Endothelial cell of umbilical vein (primary cell): Measurements from ENCODE around the gene TMEM121B. TPM values are rescaled to one million over a fixed set of nuclear protein-coding genes. Genes with fewer than 3 reads are reported as not detected.

Source experiments
- BruUV-seq: library from RNA; stranded (reverse); fragments of 400-500 nt; replicated peaks from 2 replicates; lab custom pipeline; 2021; lab: Mats Ljungman, UMichigan
- CTCF ChIA-PET: fragments of 300-600, 350-600 bp; sonication (Branson Sonifier 250); formaldehyde crosslinking; loops from one replicate; lab custom pipeline; 2021; ENCODE audit warnings: antibody characterized with exemption, inconsistent platforms; lab: Charles Lee
- POLR2A ChIA-PET: fragments of 300-600, 350-600 bp; sonication (Branson Sonifier 250); formaldehyde crosslinking; loops from one replicate; lab custom pipeline; 2021; ENCODE audit warnings: antibody characterized with exemption, inconsistent platforms; lab: Charles Lee
- DNase-seq: peaks from one replicate; pipeline ENCODE4 v3.0.0-alpha.2; 2011; ENCODE audit warnings: low read depth, low spot score
- FAIRE-seq: peaks from 2 replicates; lab custom pipeline; 2011; peaks lifted over from hg19 to GRCh38; lab: Jason Lieb, UNC
- H2AFZ ChIP-seq: 2 replicates; pipeline ENCODE4 v1.6.0; 2012; ENCODE audit warnings: low read depth, low read length, control low read depth, inconsistent platforms
- H3K27ac ChIP-seq: 2 replicates; pipeline ENCODE4 v1.5.1; 2011; ENCODE audit warnings: low read depth, mild to moderate bottlenecking, control low read depth, low read length, moderate library complexity; ENCODE audit not compliant: insufficient read depth
- H3K27me3 ChIP-seq, 2 experiments: 2 replicates each; pipeline versions ENCODE4 v1.6.0 to v1.6.1; 2011; ENCODE audit warnings: low read length in 2 of 2, mixed read lengths in 1 of 2; ENCODE audit not compliant: control insufficient read depth in 2 of 2, insufficient read depth in 2 of 2
- H3K36me3 ChIP-seq, 2 experiments: 2 replicates in 1 of 2; 3 replicates in 1 of 2; pipeline ENCODE4 v1.5.1; 2011; ENCODE audit warnings: low read length in 2 of 2, mild to moderate bottlenecking in 1 of 2, moderate library complexity in 1 of 2; ENCODE audit not compliant: control insufficient read depth in 2 of 2, insufficient read depth in 2 of 2; ENCODE audit errors: extremely low read depth in 1 of 2
- H3K4me1 ChIP-seq: 3 replicates; pipeline ENCODE4 v1.5.1; 2011; ENCODE audit warnings: mild to moderate bottlenecking, low read length; ENCODE audit not compliant: control insufficient read depth, insufficient read depth; ENCODE audit errors: extremely low read depth
- H3K4me2 ChIP-seq: 2 replicates; pipeline ENCODE4 v1.6.1; 2011; ENCODE audit warnings: low read length, control low read depth, mixed read lengths; ENCODE audit not compliant: insufficient read depth
- H3K4me3 ChIP-seq, 3 experiments: fragments of 200-600 bp in 1 of 3; sonication (generic), shearing (Covaris generic) in 1 of 3; replicated peaks in 1 of 3; 2 replicates each; pipeline ENCODE4 v1.5.1; 2011 to 2016; ENCODE audit warnings: control low read depth in 3 of 3, low read length in 3 of 3, mild to moderate bottlenecking in 2 of 3, inconsistent platforms in 1 of 3, low read depth in 1 of 3, moderate library complexity in 1 of 3; ENCODE audit not compliant: insufficient read depth in 1 of 3
- H3K79me2 ChIP-seq: 2 replicates; pipeline ENCODE4 v1.6.0; 2012; ENCODE audit warnings: low read length, inconsistent platforms; ENCODE audit not compliant: control insufficient read depth, insufficient read depth
- H3K9ac ChIP-seq: replicated peaks from 2 replicates; pipeline ENCODE3; 2011; ENCODE audit warnings: low read length, control low read depth; ENCODE audit not compliant: insufficient read depth; ENCODE audit errors: extremely low read depth
- H3K9me1 ChIP-seq: replicated peaks from 3 replicates; pipeline ENCODE4 v1.6.0; 2011; ENCODE audit warnings: mild to moderate bottlenecking, low read length; ENCODE audit not compliant: control insufficient read depth, insufficient read depth; ENCODE audit errors: extremely low read depth
- H3K9me3 ChIP-seq: replicated peaks from 2 replicates; pipeline ENCODE4 v1.5.1; 2012; ENCODE audit warnings: low read length, inconsistent platforms; ENCODE audit not compliant: control insufficient read depth, insufficient read depth
- H4K20me1 ChIP-seq: replicated peaks from 2 replicates; pipeline ENCODE3; 2011; ENCODE audit warnings: mild to moderate bottlenecking, low read length; ENCODE audit not compliant: control insufficient read depth, insufficient read depth; ENCODE audit errors: extremely low read depth
- CTCF ChIP-seq, 2 donors: IDR thresholded peaks; 1 replicate in 1 of 2; 2 replicates in 1 of 2; pipeline ENCODE4 v1.5.1; 2011; ENCODE audit warnings: low read length in 2 of 2, mild to moderate bottlenecking in 2 of 2, moderate library complexity in 2 of 2, control low read depth in 1 of 2, inconsistent platforms in 1 of 2, low read depth in 1 of 2; ENCODE audit not compliant: insufficient read depth in 1 of 2; ENCODE audit errors: extremely low read depth in 1 of 2
- EZH2 ChIP-seq: IDR thresholded peaks from 2 replicates; pipeline ENCODE4 v1.6.1; 2012; ENCODE audit warnings: borderline replicate concordance, low read depth, mild to moderate bottlenecking, moderate library complexity, low read length, inconsistent platforms; ENCODE audit not compliant: severe bottlenecking
- FOS ChIP-seq: IDR thresholded peaks from 2 replicates; pipeline ENCODE4 v1.6.1; 2011; ENCODE audit warnings: mild to moderate bottlenecking, low read length, moderate library complexity, borderline replicate concordance; ENCODE audit not compliant: insufficient read depth
- GATA2 ChIP-seq: IDR thresholded peaks from 2 replicates; pipeline ENCODE4 v1.7.0; 2011; ENCODE audit warnings: low read depth, mild to moderate bottlenecking, moderate library complexity, mixed read lengths, low read length; ENCODE audit not compliant: insufficient read length, insufficient read depth
- JUN ChIP-seq: IDR thresholded peaks from 2 replicates; pipeline ENCODE4 v1.6.1; 2011; ENCODE audit warnings: borderline replicate concordance, low read depth; ENCODE audit not compliant: insufficient read length, insufficient read depth
- MAX ChIP-seq: IDR thresholded peaks from 2 replicates; pipeline ENCODE4 v1.6.1; 2011; ENCODE audit not compliant: insufficient read depth, insufficient read length
- MYC ChIP-seq: IDR thresholded peaks from one replicate; pipeline ENCODE4 v1.6.1; 2011; ENCODE audit warnings: mild to moderate bottlenecking, low read depth, low read length
- POLR2A ChIP-seq: IDR thresholded peaks from 2 replicates; pipeline ENCODE4 v1.6.1; 2012; ENCODE audit warnings: low read depth, mild to moderate bottlenecking, control low read depth, low read length
- POLR2AphosphoS5 ChIP-seq: IDR thresholded peaks from 2 replicates; pipeline ENCODE4 v1.6.1; 2012; ENCODE audit warnings: low read depth, mild to moderate bottlenecking, control low read depth, low read length, moderate library complexity; ENCODE audit not compliant: insufficient read depth
- dilution Hi-C: fragments of 300-500 bp; cut with MboI; formaldehyde crosslinking; loops from one replicate; pipeline ENCODE4 v1.15.0; 2019; ENCODE audit warnings: low sequenced_read_pairs; ENCODE audit not compliant: extremely low pct_ligation_motif_present
- intact Hi-C: fragments of 100-400 bp; cut with micrococcal nuclease; formaldehyde crosslinking; loops from one replicate; pipeline ENCODE4 v1.10.0; 2022
- polyA plus RNA-seq, 4 experiments: library from polyadenylated mRNA; depleted of rRNA in 3 of 4; stranded (reverse) in 3 of 4; unstranded in 1 of 4; fragments of >200 nt; gene quantifications; 2 replicates each; pipeline versions ENCODE4 v1.2.1 to v1.2.3, GENCODE V29; 2011 to 2012; ENCODE audit warnings: missing spikeins in 1 of 4
- total RNA-seq: library from RNA; stranded (reverse); gene quantifications from 2 replicates; pipeline ENCODE4 v1.2.3, GENCODE V29; 2021

The TMEM121B gene
- total and polyA plus RNA-seq, 2 donors (not counting 3 experiments of a cell fraction or from before 2014, with no cell fraction given), result 0.18 to 0.33 TPM

GRCh38 chr22:17143826-17144225, 22.7 kb upstream of the TMEM121B start:
- dilution Hi-C loops (no loop called here), intact Hi-C loops (no loop called here)
- H3K27ac ChIP-seq, result no peak overlapping the region
- H3K9me3 ChIP-seq, result no peaks in the 10 kb centered on the region
- no TSS peak for BruUV-seq
- H3K27me3 ChIP-seq, result no peaks in the 10 kb centered on the region
- no peak overlapping the region for H3K9ac ChIP-seq
- no peaks in the 10 kb centered on the region for H3K79me2 ChIP-seq
- H4K20me1 ChIP-seq, result no peaks in the 10 kb centered on the region
- DNase-seq, result no peak
- no peak overlapping the region for H3K4me2 ChIP-seq
- no peak overlapping the region for H3K4me3 ChIP-seq
- TF ChIP-seq MYC (no peak), FOS (no peak), GATA2 (no peak), JUN (no peak), POLR2AphosphoS5 (no peak), MAX (no peak), POLR2A (no peak), CTCF (IDR thresholded peaks at IDR 0.05; ENCODE audit: extremely low read depth in 1 of 2, insufficient read depth in 1 of 2, low read depth in 1 of 2, low read length in 2 of 2) (no peak), EZH2 (no peak)
- peaks cover 0 to 20% of the 10 kb centered on the region in 2 experiments for H3K36me3 ChIP-seq
- POLR2A ChIA-PET, result no interaction called here
- H2AFZ ChIP-seq, result no peak overlapping the region
- CTCF ChIA-PET, result interaction anchor here (0.8 to 1.5 kb wide), 2 partner anchors 21 to 28 kb away, joined by 3 to 5 read pairs; no protein-coding TSS in a partner anchor
- no peaks in the 10 kb centered on the region for H3K4me1 ChIP-seq
- no peak for FAIRE-seq
- no peaks in the 10 kb centered on the region for H3K9me1 ChIP-seq
